ENCODE results near the gene TAPBP.

DNA sequence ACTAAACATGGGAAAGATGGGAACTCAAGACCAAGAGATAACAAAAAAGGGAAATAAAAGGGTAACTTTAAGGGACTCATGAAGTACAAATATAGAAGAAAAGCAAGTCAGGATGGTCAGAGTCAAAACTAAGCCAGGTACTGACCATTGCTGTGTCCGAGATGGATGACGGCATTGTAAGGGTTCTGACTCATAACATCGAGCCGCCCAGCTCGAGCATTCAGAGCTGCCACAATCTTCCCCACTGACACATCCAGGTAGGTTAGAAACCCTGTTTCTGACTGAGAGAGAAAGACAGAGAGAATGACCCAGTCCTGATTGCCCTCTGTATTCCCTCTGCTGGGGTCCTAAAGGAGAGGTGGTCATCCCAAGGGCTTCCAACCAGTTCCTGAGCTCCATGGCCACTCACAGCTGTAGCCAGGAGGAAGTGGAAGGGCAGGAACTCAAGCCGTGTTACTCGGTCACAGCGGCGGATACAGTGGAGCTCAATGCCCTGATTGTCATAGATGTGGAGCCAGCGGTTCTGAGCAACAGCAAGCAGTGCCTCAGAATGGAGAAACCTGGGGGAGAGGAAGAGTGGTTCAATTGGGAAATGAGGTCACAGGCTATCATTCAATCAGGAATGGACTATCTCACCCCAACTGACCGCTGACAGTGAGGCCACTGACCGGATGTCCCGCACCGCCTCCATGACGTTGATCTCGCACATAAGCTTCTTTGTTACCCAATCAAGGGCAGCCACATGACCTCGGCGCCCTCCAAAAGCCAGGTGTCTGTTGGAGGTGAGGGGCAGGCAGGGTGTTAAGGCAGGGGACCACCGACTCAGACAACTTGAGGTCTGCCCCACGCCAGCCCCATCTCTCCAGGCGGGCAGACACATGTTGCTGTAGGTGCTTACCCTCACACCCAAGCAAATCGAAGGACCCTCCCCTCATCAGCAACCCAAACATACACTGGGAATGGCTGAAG, 26.6 kb downstream of the TAPBP start:
- TF ChIP-seq, protein P1, sequence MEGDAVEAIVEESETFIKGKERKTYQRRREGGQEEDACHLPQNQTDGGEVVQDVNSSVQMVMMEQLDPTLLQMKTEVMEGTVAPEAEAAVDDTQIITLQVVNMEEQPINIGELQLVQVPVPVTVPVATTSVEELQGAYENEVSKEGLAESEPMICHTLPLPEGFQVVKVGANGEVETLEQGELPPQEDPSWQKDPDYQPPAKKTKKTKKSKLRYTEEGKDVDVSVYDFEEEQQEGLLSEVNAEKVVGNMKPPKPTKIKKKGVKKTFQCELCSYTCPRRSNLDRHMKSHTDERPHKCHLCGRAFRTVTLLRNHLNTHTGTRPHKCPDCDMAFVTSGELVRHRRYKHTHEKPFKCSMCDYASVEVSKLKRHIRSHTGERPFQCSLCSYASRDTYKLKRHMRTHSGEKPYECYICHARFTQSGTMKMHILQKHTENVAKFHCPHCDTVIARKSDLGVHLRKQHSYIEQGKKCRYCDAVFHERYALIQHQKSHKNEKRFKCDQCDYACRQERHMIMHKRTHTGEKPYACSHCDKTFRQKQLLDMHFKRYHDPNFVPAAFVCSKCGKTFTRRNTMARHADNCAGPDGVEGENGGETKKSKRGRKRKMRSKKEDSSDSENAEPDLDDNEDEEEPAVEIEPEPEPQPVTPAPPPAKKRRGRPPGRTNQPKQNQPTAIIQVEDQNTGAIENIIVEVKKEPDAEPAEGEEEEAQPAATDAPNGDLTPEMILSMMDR (IDR thresholded peaks at IDR 0.05), result no peak
- TF ChIP-seq POLR2A (IDR thresholded peaks at IDR 0.05), result no peak

Measured in Peyer's patch (tissue), 4 donors.